ENCODE results near the gene NSMCE4A.

NSMCE4A gene

DNA sequence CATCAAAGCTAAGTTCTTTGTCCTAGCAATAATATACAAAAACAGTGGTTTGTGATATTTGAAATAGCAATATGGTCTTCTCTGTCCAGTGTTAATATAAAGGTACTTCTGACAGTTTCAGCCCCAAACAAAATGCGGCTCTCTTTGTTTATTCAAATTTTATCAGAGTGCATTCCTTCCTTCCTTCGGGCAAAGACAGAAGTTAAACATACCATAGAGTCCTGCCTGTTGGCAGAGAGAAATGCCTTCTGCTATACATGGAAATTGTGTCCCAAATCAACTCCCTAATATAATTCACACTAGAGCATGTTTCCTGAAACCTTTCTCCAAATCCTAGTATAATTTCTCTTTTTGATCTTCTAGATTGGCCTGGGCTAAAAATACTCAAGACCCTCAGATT is 26.0 kb downstream of the NSMCE4A start:
- H3K27me3 ChIP-seq (ENCODE audit: insufficient read depth, low read length, poor library complexity, severe bottlenecking): no peaks in the 10 kb centered on the region
- no peak overlapping the region for H3K4me3 ChIP-seq (ENCODE audit: low read length, poor library complexity, severe bottlenecking)
- no peaks in the 10 kb centered on the region for H3F3A ChIP-seq (ENCODE audit: low read depth)
- no peak overlapping the region for H3K4me2 ChIP-seq (ENCODE audit: low read depth, low read length, poor library complexity, severe bottlenecking)
- H3K9me2 ChIP-seq (replicated peaks; ENCODE audit: low read depth, low read length): no peaks in the 10 kb centered on the region
- H2AFZ ChIP-seq (ENCODE audit: low read length): no peak overlapping the region
- no peak overlapping the region for H3K9ac ChIP-seq (ENCODE audit: low read depth, low read length, poor library complexity, severe bottlenecking)
- no peaks in the 10 kb centered on the region for H4K20me1 ChIP-seq (ENCODE audit: insufficient read depth, low read length, poor library complexity, severe bottlenecking)
- no peaks in the 10 kb centered on the region for H3K36me3 ChIP-seq (ENCODE audit: insufficient read depth, low read length)
- no peaks in the 10 kb centered on the region for H3K9me3 ChIP-seq (ENCODE audit: insufficient read depth, low read depth, low read length)
- TF ChIP-seq EZH2phosphoT487 (IDR thresholded peaks at IDR 0.05; ENCODE audit: borderline replicate concordance) (no peak), CTCF (conservative IDR thresholded peaks at IDR 0.05; ENCODE audit: low read length) (no peak)
- no peaks in the 10 kb centered on the region for H3K79me2 ChIP-seq (ENCODE audit: insufficient read depth, low read length)
- H3K4me1 ChIP-seq (ENCODE audit: insufficient read depth, low read length, poor library complexity, severe bottlenecking): no peaks in the 10 kb centered on the region

GRCh38 chr10:121947343-121948330 is 27.4 kb downstream of the NSMCE4A start:
- Histone ChIP-seq H4K20me1 (ENCODE audit: insufficient read depth, low read length, poor library complexity, severe bottlenecking) (no peaks in the 10 kb centered on the region), H3K36me3 (ENCODE audit: insufficient read depth, low read length) (no peaks in the 10 kb centered on the region), H3K4me3 (ENCODE audit: low read length, poor library complexity, severe bottlenecking) (no peak overlapping the region), H3K9me3 (ENCODE audit: insufficient read depth, low read depth, low read length) (no peaks in the 10 kb centered on the region), H3K9ac (ENCODE audit: low read depth, low read length, poor library complexity, severe bottlenecking) (no peak overlapping the region), H3K9me2 (replicated peaks; ENCODE audit: low read depth, low read length) (no peaks in the 10 kb centered on the region), H3K27me3 (ENCODE audit: insufficient read depth, low read length, poor library complexity, severe bottlenecking) (no peaks in the 10 kb centered on the region), H3K4me1 (ENCODE audit: insufficient read depth, low read length, poor library complexity, severe bottlenecking) (no peaks in the 10 kb centered on the region), H3K4me2 (ENCODE audit: low read depth, low read length, poor library complexity, severe bottlenecking) (no peak overlapping the region), H3K79me2 (ENCODE audit: insufficient read depth, low read length) (no peaks in the 10 kb centered on the region), H3F3A (ENCODE audit: low read depth) (no peaks in the 10 kb centered on the region), H2AFZ (ENCODE audit: low read length) (no peak overlapping the region)
- TF ChIP-seq CTCF (conservative IDR thresholded peaks at IDR 0.05; ENCODE audit: low read length) (no peak), EZH2phosphoT487 (IDR thresholded peaks at IDR 0.05; ENCODE audit: borderline replicate concordance) (no peak)

GRCh38 chr10:121942749-121943416 is 32.1 kb downstream of the NSMCE4A start:
- H3K9me2 ChIP-seq (replicated peaks; ENCODE audit: low read depth, low read length): no peaks in the 10 kb centered on the region
- no peaks in the 10 kb centered on the region for H3F3A ChIP-seq (ENCODE audit: low read depth)
- no peaks in the 10 kb centered on the region for H3K4me1 ChIP-seq (ENCODE audit: insufficient read depth, low read length, poor library complexity, severe bottlenecking)
- no peaks in the 10 kb centered on the region for H3K27me3 ChIP-seq (ENCODE audit: insufficient read depth, low read length, poor library complexity, severe bottlenecking)
- H3K36me3 ChIP-seq (ENCODE audit: insufficient read depth, low read length): no peaks in the 10 kb centered on the region
- H3K9me3 ChIP-seq (ENCODE audit: insufficient read depth, low read depth, low read length): no peaks in the 10 kb centered on the region
- no peaks in the 10 kb centered on the region for H3K79me2 ChIP-seq (ENCODE audit: insufficient read depth, low read length)
- TF ChIP-seq EZH2phosphoT487 (IDR thresholded peaks at IDR 0.05; ENCODE audit: borderline replicate concordance) (no peak), CTCF (conservative IDR thresholded peaks at IDR 0.05; ENCODE audit: low read length) (no peak)
- no peaks in the 10 kb centered on the region for H4K20me1 ChIP-seq (ENCODE audit: insufficient read depth, low read length, poor library complexity, severe bottlenecking)
- no peak overlapping the region for H3K9ac ChIP-seq (ENCODE audit: low read depth, low read length, poor library complexity, severe bottlenecking)
- no peak overlapping the region for H3K4me3 ChIP-seq (ENCODE audit: low read length, poor library complexity, severe bottlenecking)
- no peak overlapping the region for H3K4me2 ChIP-seq (ENCODE audit: low read depth, low read length, poor library complexity, severe bottlenecking)
- H2AFZ ChIP-seq (ENCODE audit: low read length): no peak overlapping the region

Data from Loucy (cell line).